Superior temporal gyrus (tissue), 1 donor: ENCODE measurements around the gene ARHGAP32.
"Not testable (repeated sequence)": the region's sequence is repeated elsewhere in the genome, so short reads cannot be mapped to it uniquely, and the experiment has no call there.

ENCODE experiments used
- DNase-seq: peaks from one replicate; pipeline ENCODE4 v3.0.0-alpha.2; 2016; ENCODE audit errors: extremely low spot score

ARHGAP32 gene

GRCh38 chr11:129202646-129203045 is 10.5 kb upstream of the ARHGAP32 start:
- no peak for DNase-seq

GRCh38 chr11:129195682-129196081 is 3.6 kb upstream of the ARHGAP32 start:
- no peak for DNase-seq

- no peak for DNase-seq
Observed at GRCh38 chr11:129191649-129192048, 476 bp downstream of the ARHGAP32 start.

DNA sequence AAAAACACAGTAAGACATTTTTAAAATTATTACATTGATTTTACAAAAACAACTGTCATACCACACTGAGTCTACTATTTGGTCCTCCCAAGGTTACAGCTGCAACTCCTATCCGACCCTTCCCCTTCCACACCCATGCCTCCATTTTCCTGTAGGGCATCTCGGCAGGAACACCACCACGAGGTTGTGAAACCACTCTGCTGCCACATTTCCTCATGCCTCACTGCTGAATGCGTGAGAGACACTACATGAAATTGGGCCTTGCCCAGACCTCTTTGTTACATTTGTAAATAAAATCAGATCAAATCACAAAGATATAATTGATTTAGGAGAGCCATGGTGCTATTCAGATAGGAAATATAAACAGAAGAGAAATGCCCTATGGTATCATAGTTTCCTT is 2.0 kb downstream of the ARHGAP32 start:
- no peak for DNase-seq

- DNase-seq: no peak
Observed at GRCh38 chr11:129189646-129190045, 2.5 kb downstream of the ARHGAP32 start.

GRCh38 chr11:129185082-129185481 is 7.0 kb downstream of the ARHGAP32 start:
- DNase-seq: not testable (repeated sequence)

DNA sequence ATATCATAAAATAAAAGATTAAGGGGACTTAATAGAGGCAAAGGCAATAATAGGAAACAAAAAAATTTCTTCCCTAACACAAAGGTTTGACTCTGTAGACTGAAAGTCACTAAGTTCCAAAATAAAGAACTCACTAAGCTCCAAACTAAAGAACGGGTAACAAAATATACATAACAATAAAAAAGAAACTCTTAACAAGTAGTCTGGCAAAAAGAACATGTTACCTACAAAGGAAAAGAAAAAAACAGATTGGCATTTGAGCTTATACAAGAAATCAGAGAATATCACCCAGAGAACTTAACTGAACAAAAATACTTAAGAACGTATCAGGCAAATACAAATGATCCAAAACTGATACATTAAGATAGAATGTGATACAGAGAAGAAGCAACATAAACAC is 7.5 kb downstream of the ARHGAP32 start:
- no peak for DNase-seq

GRCh38 chr11:129167315-129167714 is 24.8 kb downstream of the ARHGAP32 start:
- no peak for DNase-seq

GRCh38 chr11:129163714-129164164 is 28.4 kb downstream of the ARHGAP32 start:
- DNase-seq: peak; percentile 27

GRCh38 chr11:129157080-129157479 is 35.0 kb downstream of the ARHGAP32 start:
- DNase-seq: not testable (repeated sequence)

GRCh38 chr11:129155745-129156144 is 36.4 kb downstream of the ARHGAP32 start:
- DNase-seq: no peak

- no peak for DNase-seq
Observed at GRCh38 chr11:129148487-129148886, 43.6 kb downstream of the ARHGAP32 start.

DNA sequence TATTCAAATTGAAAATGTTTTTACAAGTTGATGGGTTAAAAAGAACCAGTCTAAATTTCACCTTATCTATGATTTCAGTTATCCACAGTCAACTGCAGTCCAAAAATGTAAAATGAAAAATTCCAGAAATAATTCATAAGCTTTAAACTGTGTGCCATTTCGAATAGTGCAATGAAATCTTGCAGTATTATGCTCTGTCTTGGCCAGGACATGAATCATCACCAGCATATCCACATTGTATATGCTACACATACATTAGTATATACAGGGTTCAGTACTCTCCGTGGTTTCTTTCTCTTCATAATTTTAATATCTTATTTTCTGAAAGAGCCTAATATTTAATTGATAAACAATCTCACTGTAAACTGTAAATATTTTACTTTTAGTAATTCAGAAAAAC is 45.9 kb downstream of the ARHGAP32 start:
- DNase-seq: no peak

- no peak for DNase-seq
Observed at GRCh38 chr11:129145276-129145675, 46.8 kb downstream of the ARHGAP32 start.

GRCh38 chr11:129144256-129144655 is 47.9 kb downstream of the ARHGAP32 start:
- no peak for DNase-seq

GRCh38 chr11:129143335-129143734 is 48.8 kb downstream of the ARHGAP32 start:
- DNase-seq: peak; percentile 82

DNA sequence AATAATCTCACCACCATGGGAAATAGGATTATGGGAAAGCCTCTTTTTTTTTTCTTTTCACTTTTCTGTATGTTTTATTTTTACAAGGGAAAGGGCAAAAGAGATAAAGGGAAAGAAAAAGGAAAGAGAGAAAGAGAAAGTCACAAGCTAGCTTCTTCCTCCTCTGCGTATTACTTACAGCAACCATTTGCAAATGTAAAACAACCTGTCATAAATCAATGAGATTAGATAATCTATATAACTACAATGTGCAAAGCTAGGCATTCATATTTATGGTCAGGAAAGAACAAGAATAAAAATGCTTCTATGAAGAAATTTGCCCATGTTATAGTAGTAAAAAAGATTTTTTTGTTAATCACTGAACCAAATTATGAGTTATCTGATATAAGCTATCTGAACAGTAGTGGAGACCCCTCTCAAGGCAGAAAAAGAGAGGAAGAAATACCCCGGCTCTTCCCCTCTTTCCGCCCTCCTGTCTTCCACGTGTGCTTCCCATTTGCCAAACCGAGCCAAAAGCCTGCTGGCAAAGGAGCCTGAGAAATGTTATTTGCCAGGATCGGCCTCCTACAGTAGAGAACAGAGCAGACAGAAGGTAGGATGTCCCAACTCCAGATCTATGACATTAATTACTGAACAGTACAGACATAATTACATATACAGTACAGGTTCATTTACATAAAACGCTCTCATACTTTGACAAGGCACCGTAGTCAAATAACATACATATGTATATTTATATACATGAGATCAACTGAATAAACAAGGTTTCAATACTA is 50.2 kb downstream of the ARHGAP32 start:
- DNase-seq: peak; percentile 21

- DNase-seq: no peak
Observed at GRCh38 chr11:129131316-129131715, 60.8 kb downstream of the ARHGAP32 start.

DNA sequence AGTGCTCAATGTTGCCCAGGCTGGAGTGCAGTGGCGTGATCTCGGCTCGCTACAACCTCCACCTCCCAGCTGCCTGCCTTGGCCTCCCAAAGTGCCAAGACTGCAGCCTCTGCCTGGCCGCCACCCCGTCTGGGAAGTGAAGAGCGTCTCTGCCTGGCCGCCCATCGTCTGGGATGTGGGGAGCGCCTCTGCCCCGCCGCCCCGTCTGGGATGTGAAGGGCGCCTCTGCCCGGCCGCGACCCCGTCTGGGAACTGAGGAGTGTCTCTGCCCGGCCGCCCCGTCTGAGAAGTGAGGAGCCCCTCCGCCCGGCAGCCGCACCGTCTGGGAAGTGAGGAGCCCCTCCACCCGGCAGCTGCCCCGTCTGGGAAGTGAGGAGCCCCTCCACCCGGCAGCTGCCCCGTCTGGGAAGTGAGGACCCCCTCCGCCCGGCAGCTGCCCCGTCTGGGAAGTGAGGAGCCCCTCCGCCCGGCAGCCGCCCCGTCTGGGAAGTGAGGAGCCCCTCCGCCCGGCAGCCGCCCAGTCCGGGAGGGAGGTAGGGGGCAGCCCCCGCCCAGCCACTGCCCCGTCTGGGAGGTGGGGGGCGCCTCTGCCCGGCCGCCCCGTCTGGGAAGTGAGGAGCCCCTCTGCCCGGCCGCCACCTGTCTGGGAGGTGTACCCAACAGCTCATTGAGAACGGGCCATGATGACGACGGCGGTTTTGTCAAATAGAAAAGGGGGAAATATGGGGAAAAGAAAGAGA is 63.1 kb downstream of the ARHGAP32 start:
- not testable (repeated sequence) for DNase-seq

DNA sequence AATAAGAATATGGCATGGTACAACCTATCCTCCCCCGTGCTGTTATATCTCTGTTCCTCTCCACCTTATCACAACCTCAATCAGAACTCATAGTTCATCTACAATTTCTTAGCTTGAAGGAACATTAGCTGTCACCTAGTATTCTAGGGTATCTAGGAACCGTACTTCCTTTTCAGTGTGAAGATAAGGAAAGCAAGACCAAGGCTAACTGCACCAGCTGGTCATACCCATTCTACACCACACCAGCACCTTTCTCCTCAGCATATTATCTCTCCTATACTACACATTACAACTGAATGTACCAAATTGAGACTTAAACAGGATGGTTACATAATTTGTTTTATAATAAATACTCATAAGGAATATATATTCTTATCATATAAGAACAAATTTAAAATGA is 73.1 kb downstream of the ARHGAP32 start:
- no peak for DNase-seq

DNA sequence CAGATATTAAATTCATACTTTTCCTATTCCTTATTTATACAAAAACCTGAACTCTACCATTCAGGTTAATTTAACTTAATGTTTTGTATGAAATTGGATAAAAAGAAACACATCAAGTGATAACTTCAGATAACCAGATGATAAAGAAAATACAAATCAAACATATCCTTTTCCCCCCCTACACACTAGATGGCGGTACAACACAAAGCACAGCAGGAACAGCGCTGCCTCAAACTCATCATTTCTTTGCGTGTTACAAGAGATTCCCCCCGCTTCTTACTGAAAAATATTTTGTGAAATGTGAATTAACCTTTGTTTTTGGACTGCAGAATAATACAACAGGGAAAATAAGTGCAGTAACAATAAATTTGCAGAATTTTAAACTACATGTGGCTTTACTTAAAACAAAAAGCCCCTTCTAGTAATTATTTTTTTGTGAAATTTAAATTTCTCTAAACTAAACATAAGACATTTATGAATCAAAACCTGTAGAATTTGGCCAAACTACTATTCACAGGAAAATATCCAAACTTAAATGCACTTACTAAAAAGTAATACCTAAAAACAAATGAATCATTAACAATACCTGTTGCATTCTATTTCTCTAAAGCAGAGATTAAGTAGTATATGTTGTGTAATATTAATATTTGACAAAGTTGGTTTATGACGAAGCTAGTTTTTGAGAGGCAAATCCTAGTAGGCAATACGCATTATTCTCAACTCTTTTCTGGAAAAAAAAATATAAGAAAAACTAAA is 74.4 kb downstream of the ARHGAP32 start:
- DNase-seq: peak; percentile 88
